Hepatocyte (in vitro differentiated cells): Measurements from ENCODE around the gene ARSI. TPM values are rescaled to one million over a fixed set of nuclear protein-coding genes. Genes with fewer than 3 reads are reported as not detected.

ENCODE experiments used
- DNase-seq: peaks from one replicate; pipeline ENCODE4 v3.0.0-alpha.2; 2016; ENCODE audit warnings: low spot score
- H2AFZ ChIP-seq: fragments of 200-600 bp; sonication (generic); 2 replicates; pipeline ENCODE4 v1.6.0; 2016; ENCODE audit warnings: antibody characterized with exemption, mild to moderate bottlenecking
- H3K27ac ChIP-seq: fragments of 200-600 bp; sonication (generic); 2 replicates; pipeline ENCODE4 v1.5.1; 2016; ENCODE audit warnings: mild to moderate bottlenecking
- H3K27me3 ChIP-seq: fragments of 200-600 bp; sonication (generic); 2 replicates; pipeline ENCODE4 v1.6.1; 2016
- H3K36me3 ChIP-seq: fragments of 200-600 bp; sonication (generic); replicated peaks from 2 replicates; pipeline ENCODE4 v1.5.1; 2016; ENCODE audit warnings: low read depth; ENCODE audit not compliant: insufficient read depth
- H3K4me1 ChIP-seq: fragments of 200-600 bp; sonication (generic); 2 replicates; pipeline ENCODE4 v1.5.1; 2016; ENCODE audit warnings: mild to moderate bottlenecking, moderate library complexity; ENCODE audit not compliant: insufficient read depth
- H3K4me2 ChIP-seq: fragments of 200-600 bp; sonication (generic); 2 replicates; pipeline ENCODE4 v1.6.0; 2016
- H3K4me3 ChIP-seq: fragments of 200-600 bp; sonication (generic); 2 replicates; pipeline ENCODE4 v1.5.1; 2016; ENCODE audit warnings: mild to moderate bottlenecking
- H3K79me2 ChIP-seq: fragments of 200-600 bp; sonication (generic); 2 replicates; pipeline ENCODE4 v1.6.0; 2017; ENCODE audit warnings: mild to moderate bottlenecking
- H3K9me2 ChIP-seq: fragments of 200-600 bp; sonication (generic); replicated peaks from 2 replicates; pipeline ENCODE4 v1.6.0; 2017; ENCODE audit warnings: mild to moderate bottlenecking; ENCODE audit not compliant: insufficient read depth
- H3K9me3 ChIP-seq: fragments of 200-600 bp; sonication (generic); 2 replicates; pipeline ENCODE4 v1.5.1; 2016; ENCODE audit warnings: low read depth, mild to moderate bottlenecking
- H4K20me1 ChIP-seq: fragments of 200-600 bp; sonication (generic); 2 replicates; pipeline ENCODE4 v1.6.0; 2016; ENCODE audit warnings: mild to moderate bottlenecking; ENCODE audit not compliant: insufficient read depth, poor library complexity, severe bottlenecking
- CTCF ChIP-seq: fragments of 200-600 bp; sonication (generic); IDR thresholded peaks from 2 replicates; pipeline ENCODE4 v1.5.1; 2016; ENCODE audit warnings: antibody characterized with exemption, mild to moderate bottlenecking; ENCODE audit not compliant: poor library complexity
- EZH2 ChIP-seq: fragments of 200-600 bp; sonication (generic); IDR thresholded peaks from 2 replicates; pipeline ENCODE4 v1.6.1; 2016; ENCODE audit warnings: antibody characterized with exemption, mild to moderate bottlenecking, borderline replicate concordance
- EZH2phosphoT487 ChIP-seq: fragments of 200-600 bp; sonication (generic); IDR thresholded peaks from one replicate; pipeline ENCODE4 v1.6.1; 2018; ENCODE audit warnings: antibody characterized with exemption, mild to moderate bottlenecking, low read depth, moderate library complexity; ENCODE audit not compliant: unreplicated experiment, severe bottlenecking
- WGBS: methylation state at CpG from one replicate; pipeline ENCODE4 v1.1.6; 2016; ENCODE audit warnings: low lambda C conversion rate; ENCODE audit errors: missing lambda C conversion rate; 5-methylcytosine and 5-hydroxymethylcytosine counted together
- polyA plus RNA-seq: library from polyadenylated mRNA; unstranded; fragments of >200 nt; fragmentation: Nextera tagmentation; extraction: Ambion mirVana; gene quantifications from 2 replicates; pipeline ENCODE4 v1.2.1, GENCODE V29; 2016
- total RNA-seq: library from RNA; depleted of rRNA; stranded (reverse); fragments of >200 nt; gene quantifications from 2 replicates; pipeline ENCODE4 v1.2.3, GENCODE V29; 2014

The ARSI gene
- total and polyA plus RNA-seq, 2 experiments from 2014 or later, result 27.1 to 27.9 TPM

GRCh38 chr5:150298701-150299451, 3.8 kb downstream of the ARSI start:
- H4K20me1 ChIP-seq, result no peaks in the 10 kb centered on the region
- no peaks in the 10 kb centered on the region for H3K27me3 ChIP-seq
- no peaks in the 10 kb centered on the region for H3K9me3 ChIP-seq
- no peak for TF ChIP-seq CTCF
- TF ChIP-seq EZH2phosphoT487, result no peak
- TF ChIP-seq EZH2, result no peak
- H3K36me3 ChIP-seq, result no peaks in the 10 kb centered on the region
- H2AFZ ChIP-seq, result no peak overlapping the region
- peak; percentile 75 for DNase-seq
- peaks cover 23% of the 10 kb centered on the region for H3K4me1 ChIP-seq
- H3K9me2 ChIP-seq, result no peaks in the 10 kb centered on the region
- H3K4me2 ChIP-seq, result peak overlapping the region; percentile 88
- H3K4me3 ChIP-seq, result no peak overlapping the region
- H3K27ac ChIP-seq, result peak overlapping the region; percentile 81
- WGBS, result 55% methylated on average over 10 of the region's 10 CpGs
- no peaks in the 10 kb centered on the region for H3K79me2 ChIP-seq

GRCh38 chr5:150297934-150298595, 4.6 kb downstream of the ARSI start:
- DNase-seq, result no peak
- Histone ChIP-seq H3K9me2 (no peaks in the 10 kb centered on the region), H2AFZ (no peak overlapping the region), H3K4me3 (no peak overlapping the region), H3K36me3 (no peaks in the 10 kb centered on the region), H3K79me2 (no peaks in the 10 kb centered on the region), H3K4me2 (no peak overlapping the region), H3K4me1 (peaks cover 22% of the 10 kb centered on the region), H3K9me3 (no peaks in the 10 kb centered on the region), H3K27me3 (no peaks in the 10 kb centered on the region), H4K20me1 (no peaks in the 10 kb centered on the region), H3K27ac (peak overlapping the region; percentile 81)
- WGBS, result 98% methylated on average over 31 of the region's 31 CpGs
- TF ChIP-seq EZH2 (no peak), EZH2phosphoT487 (no peak), CTCF (no peak)

- Histone ChIP-seq H3K27ac (no peak overlapping the region), H3K27me3 (no peaks in the 10 kb centered on the region), H3K79me2 (no peaks in the 10 kb centered on the region), H3K4me1 (peaks cover 16% of the 10 kb centered on the region), H3K9me3 (no peaks in the 10 kb centered on the region), H3K36me3 (no peaks in the 10 kb centered on the region), H2AFZ (no peak overlapping the region), H3K9me2 (no peaks in the 10 kb centered on the region), H3K4me3 (no peak overlapping the region), H3K4me2 (no peak overlapping the region), H4K20me1 (no peaks in the 10 kb centered on the region)
- no peak for DNase-seq
- TF ChIP-seq CTCF (no peak), EZH2 (no peak), EZH2phosphoT487 (no peak)
- WGBS, result 97% methylated on average over 36 of the region's 36 CpGs
These were observed 5.3 kb downstream of the ARSI start for GRCh38 chr5:150297236-150297890.
